Inflammatory macrophage treated with lipopolysaccharide for 1 hour (primary cell): ENCODE data around the gene SNX20.
A peak's percentile ranks its signal among the peaks of the same experiment; 100 is the strongest.

ENCODE experiments used
- DNase-seq, 2 donors: peaks; one replicate each; pipeline ENCODE4 v3.0.0-alpha.2; 2020 to 2022

SNX20 gene

GRCh38 chr16:50679266-50679665 lies 1.8 kb downstream of the SNX20 start:
- DNase-seq, result no peak

- no peak for DNase-seq
Measured at GRCh38 chr16:50678531-50678930, 2.6 kb downstream of the SNX20 start.

- DNase-seq, result no peak
Measured at GRCh38 chr16:50677351-50677750, 3.8 kb downstream of the SNX20 start.

- DNase-seq, result no peak
Measured at GRCh38 chr16:50676684-50677225, 4.4 kb downstream of the SNX20 start.

- DNase-seq, result no peak
Measured at GRCh38 chr16:50675686-50676610, 5.2 kb downstream of the SNX20 start.

GRCh38 chr16:50674831-50675230 lies 6.3 kb downstream of the SNX20 start:
- DNase-seq, result no peak

GRCh38 chr16:50673496-50674275 lies 7.4 kb downstream of the SNX20 start:
- DNase-seq, result no peak

- DNase-seq, result peak; percentile 44 to 88
Measured at GRCh38 chr16:50671644-50672260, 9.4 kb downstream of the SNX20 start.

- DNase-seq, result no peak
Measured at GRCh38 chr16:50670476-50670875, 10.6 kb downstream of the SNX20 start.

- no peak for DNase-seq
Measured at GRCh38 chr16:50669741-50670140, 11.4 kb downstream of the SNX20 start.

- no peak for DNase-seq
Measured at GRCh38 chr16:50668368-50669008, 12.6 kb downstream of the SNX20 start.

GRCh38 chr16:50667497-50668367 lies 13.4 kb downstream of the SNX20 start:
- DNase-seq, result no peak

GRCh38 chr16:50666658-50667496 lies 14.2 kb downstream of the SNX20 start:
- DNase-seq, result peak; percentile 62 to 66

- peak; percentile 66 to 99 for DNase-seq
Measured at GRCh38 chr16:50665128-50665878, 15.8 kb downstream of the SNX20 start.

GRCh38 chr16:50664270-50664669 lies 16.8 kb downstream of the SNX20 start:
- DNase-seq, result no peak

- no peak for DNase-seq
Measured at GRCh38 chr16:50662306-50662940, 18.7 kb downstream of the SNX20 start.

GRCh38 chr16:50659806-50660205 lies 21.3 kb downstream of the SNX20 start:
- DNase-seq, result no peak

- DNase-seq, result peak; percentile 57 to 65
Measured at GRCh38 chr16:50657241-50657640, 23.9 kb downstream of the SNX20 start.

- no peak for DNase-seq
Measured at GRCh38 chr16:50655558-50656055, 25.5 kb downstream of the SNX20 start.
